ENCODE measurements around the gene IBSP.

- no peak for TF ChIP-seq JUND (IDR thresholded peaks at IDR 0.05)
- TF ChIP-seq CTCF (IDR thresholded peaks at IDR 0.05; ENCODE audit: low read depth, low read length, missing input control) = no peak
- TF ChIP-seq GABPA (IDR thresholded peaks at IDR 0.05 in 1 of 2, conservative IDR thresholded peaks at IDR 0.05 in 1 of 2) = no peak
- TF ChIP-seq MAX (IDR thresholded peaks at IDR 0.05) = no peak
- TF ChIP-seq RXRA (IDR thresholded peaks at IDR 0.05) = no peak
- no peak for TF ChIP-seq YY1 (IDR thresholded peaks at IDR 0.05)
- no peak for TF ChIP-seq TAF1 (conservative IDR thresholded peaks at IDR 0.05)
- TF ChIP-seq FOXA1 (IDR thresholded peaks at IDR 0.05) = no peak
- no peak for TF ChIP-seq SP1 (IDR thresholded peaks at IDR 0.05)
- TF ChIP-seq HNF4A (conservative IDR thresholded peaks at IDR 0.05) = no peak
- TF ChIP-seq RAD21 (IDR thresholded peaks at IDR 0.05) = no peak
- no peak for TF ChIP-seq NR2F2 (IDR thresholded peaks at IDR 0.05)
- TF ChIP-seq EGR1 (IDR thresholded peaks at IDR 0.05; ENCODE audit: low read depth in 2 of 2) = no peak
- TF ChIP-seq ZBTB33 (IDR thresholded peaks at IDR 0.05) = no peak
These were observed 45.1 kb downstream of the IBSP start for GRCh38 chr4:87844452-87844851.
